HG03521 (cell line): ENCODE data around the gene KIF9.
"Not testable (repeated sequence)": the region's sequence is repeated elsewhere in the genome, so short reads cannot be mapped to it uniquely, and the experiment has no call there.

ENCODE experiments used
- ATAC-seq: cut with Tn5 transposase; IDR thresholded peaks from one replicate; pipeline ENCODE4 v1.9.1; 2021; ENCODE audit warnings: mild to moderate bottlenecking, moderate library complexity; ENCODE audit not compliant: unreplicated experiment

Gene KIF9

DNA sequence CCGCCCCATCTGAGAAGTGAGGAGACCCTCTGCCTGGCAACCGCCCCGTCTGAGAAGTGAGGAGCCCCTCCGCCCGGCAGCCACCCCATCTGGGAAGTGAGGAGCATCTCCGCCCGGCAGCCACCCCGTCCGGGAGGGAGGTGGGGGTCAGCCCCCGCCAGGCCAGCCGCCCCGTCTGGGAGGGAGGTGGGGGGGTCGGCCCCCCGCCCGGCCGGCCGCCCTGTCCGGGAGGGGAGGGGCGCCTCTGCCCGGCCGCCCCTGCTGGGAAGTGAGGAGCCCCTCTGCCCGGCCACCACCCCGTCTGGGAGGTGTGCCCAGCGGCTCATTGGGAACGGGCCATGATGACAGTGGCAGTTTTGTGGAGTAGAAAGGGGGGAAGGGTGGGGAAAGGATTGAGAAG, 26.3 kb downstream of the KIF9 start:
- ATAC-seq = not testable (repeated sequence)

DNA sequence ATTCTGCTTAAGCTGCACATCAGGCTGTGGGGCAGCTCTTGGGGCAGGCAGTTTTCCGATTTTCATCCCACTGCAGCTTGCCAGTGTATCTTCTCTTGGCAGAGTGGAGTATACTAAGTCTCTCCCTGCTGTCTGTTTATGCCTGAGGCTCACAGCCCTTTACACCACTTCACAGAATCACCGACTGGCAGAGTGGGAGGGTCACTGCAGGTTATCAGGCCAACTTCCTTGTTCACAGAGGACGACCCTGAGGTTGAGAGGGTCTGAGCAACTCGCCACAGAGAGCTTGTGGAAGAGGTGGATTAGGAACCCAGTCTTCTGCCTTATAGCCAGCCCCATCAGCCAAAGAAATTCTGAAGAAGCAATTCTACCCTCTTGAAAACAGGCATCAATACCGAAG, 30.9 kb downstream of the KIF9 start:
- no peak for ATAC-seq

GRCh38 chr3:47251085-47251484, 31.5 kb downstream of the KIF9 start:
- ATAC-seq = not testable (repeated sequence)

- ATAC-seq = no peak
Observed at GRCh38 chr3:47250309-47251060, 32.1 kb downstream of the KIF9 start.

GRCh38 chr3:47247131-47248064, 35.2 kb downstream of the KIF9 start:
- no peak for ATAC-seq

GRCh38 chr3:47245271-47245670, 37.3 kb downstream of the KIF9 start:
- no peak for ATAC-seq

DNA sequence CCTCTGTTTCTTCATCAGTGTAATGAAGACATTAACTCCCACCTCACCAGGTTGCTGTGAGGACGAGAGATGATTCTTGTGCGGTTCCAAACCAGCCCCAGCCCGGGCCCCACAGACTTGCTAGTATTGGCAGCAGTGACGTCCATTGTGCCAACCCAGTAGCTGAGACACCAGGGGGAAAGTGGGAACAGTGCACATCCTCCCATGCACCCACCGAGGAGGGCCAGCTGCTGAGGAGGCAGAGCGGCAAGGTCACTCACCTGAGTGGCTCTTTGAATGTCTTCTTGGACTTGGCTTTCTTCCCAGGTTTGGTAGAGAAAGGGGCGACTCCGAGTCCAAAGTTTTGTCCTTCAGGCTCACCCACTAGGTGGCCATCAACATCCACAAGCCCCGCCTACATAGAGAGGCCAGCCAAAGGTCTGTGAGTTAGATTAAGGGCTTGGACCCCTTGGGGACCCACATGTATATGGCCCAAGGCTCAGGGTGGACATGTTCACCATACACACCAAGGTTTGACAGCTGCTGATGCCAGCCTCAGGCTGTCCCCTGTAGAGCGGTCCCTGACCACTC, 38.0 kb downstream of the KIF9 start:
- ATAC-seq = no peak

DNA sequence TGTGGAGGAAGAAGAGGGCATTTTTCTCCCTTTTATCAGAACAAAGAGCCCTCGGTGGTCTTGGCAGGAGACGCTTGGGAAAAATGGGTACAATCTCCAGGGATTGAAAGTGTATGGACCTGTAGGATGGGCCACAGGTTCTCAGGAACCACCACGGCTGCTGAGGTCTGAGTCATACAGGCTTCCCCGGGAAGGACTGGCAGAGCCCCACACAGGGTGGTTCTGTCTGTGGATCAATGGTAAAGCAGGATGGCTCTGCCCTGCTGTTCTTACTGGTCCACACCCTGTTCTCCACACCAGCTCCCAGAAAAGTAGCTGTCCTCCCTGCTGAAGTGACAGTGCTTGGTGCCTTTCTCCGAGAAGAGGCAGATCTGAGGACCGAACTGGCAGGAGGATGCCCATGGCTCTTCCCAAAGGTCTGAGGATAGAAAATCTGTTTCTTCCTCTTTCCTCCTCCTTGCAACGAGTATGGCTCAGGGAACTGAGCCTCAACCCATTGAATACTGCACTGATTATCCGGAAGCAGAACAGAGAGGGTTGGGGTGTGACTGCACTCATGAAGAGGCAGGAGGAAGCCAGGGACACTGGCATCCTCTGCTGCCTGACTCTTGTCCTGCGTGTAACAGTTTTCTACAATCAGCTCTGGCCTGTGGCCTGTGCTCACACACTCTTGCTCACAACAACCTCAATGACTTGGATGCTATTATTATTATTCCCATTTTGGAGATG, 39.0 kb downstream of the KIF9 start:
- ATAC-seq = no peak

DNA sequence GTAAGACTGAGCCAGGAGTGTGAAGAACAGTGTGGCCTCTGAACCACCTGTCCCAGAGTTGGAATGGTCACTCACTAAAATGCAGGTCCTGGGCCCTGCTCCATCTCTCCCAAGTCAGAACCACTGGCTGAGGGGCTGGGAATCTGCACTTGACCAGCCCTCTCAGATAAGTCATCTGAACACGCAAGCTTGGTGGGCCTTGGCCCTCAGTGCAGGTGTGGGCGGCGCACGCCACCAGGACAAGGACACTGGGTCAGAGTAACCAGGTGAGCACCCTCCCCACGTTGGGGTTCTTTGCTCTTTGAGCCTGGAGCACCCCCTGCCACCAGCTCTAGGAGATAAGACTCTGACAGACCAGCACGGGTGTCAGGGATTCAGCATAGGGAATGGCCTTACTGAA, 42.7 kb downstream of the KIF9 start:
- no peak for ATAC-seq

DNA sequence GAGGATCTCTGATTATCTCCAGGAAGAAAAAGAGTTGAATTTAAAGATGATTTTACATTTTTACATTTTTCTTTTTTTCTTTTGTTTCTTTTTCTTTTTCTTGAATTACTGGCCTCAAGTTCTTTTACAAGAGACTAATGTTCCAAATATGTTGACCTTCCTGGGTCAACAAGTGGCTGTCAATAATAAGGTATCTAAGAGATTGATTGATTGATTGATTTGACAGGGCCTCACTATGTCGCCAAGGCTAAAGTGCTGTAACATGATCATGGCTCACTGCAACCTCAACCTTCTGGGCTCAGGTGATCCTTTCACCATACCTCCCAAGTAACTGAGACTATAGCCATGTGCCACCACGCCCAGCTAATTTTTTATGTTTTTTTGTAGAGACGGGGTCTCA, 44.6 kb downstream of the KIF9 start:
- ATAC-seq = no peak

GRCh38 chr3:47228088-47228487, 54.5 kb downstream of the KIF9 start:
- ATAC-seq = peak; percentile 37

GRCh38 chr3:47227678-47228077, 54.9 kb downstream of the KIF9 start:
- peak; percentile 53 for ATAC-seq

DNA sequence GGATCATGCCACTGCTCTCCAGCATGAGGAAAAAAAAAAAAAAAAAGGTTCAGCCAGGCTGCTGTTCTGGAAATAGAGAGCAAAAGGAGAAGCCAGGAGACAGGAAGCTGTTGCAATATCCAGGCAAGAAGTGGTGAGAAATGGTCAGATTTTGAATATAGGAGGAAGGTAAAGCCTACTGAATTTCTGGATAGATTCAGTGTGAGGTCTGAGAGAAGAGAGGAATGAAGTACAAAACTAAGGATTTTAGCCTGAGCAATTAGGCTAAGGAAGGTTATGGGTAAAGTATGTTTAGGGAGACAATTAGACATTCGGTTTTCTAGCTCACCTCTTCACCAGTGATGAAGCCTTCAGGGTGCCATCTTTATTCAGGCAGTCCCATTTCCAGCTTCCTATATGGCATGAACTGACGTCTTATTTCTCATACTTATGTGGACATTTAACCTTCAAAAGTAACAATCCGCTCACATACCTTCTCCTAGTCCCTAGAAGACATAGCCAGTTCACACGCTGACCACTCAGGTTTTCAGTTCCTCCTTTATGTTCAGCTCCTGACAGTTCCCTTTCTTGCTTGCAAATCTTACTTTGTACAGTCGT, 57.2 kb downstream of the KIF9 start:
- peak; percentile 49 for ATAC-seq

DNA sequence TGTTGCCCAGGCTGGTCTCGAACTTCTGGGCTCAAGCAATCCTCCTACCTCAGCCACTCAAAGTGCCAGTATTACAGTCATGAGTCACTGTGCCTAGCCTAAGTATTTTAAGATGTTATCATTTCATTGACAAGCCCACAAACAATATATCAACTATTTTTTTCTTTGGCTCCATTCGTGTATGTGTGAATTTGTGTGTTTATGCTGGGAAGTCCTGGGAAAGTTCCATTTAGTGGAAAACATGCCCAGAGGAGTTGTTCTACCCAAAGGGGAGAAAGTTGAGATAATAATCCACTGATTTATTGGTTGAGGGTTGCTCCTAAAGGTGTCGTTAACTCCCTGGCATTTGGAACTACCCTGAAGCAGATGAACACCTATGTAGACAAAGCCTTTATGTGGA, 58.8 kb downstream of the KIF9 start:
- no peak for ATAC-seq

GRCh38 chr3:47221798-47222197, 60.8 kb downstream of the KIF9 start:
- no peak for ATAC-seq

DNA sequence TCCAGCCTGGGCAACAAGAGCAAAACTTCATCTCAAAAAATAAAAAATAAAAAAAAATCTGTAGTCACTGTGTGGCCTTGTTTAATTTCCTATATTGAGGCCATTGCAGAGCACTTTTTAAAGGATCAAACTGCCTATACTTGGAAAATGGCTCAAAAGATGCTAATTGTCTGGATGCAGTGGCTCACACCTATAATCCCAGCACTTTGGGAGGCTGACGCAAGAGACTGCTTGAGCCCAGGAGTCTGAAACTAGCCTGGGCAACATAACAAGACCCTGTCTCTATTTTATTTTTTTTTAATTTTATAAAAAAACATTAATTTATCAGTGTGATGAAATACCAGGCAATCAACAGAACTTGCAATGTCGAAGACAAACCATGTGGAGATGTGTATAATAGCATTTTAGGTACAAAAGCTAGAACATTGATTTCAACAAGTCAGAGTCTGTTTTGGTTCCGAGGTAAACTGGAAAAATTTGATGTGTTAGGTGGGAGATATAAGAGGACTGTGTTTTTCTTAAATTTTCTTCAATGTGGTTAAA, 71.7 kb downstream of the KIF9 start:
- no peak for ATAC-seq

DNA sequence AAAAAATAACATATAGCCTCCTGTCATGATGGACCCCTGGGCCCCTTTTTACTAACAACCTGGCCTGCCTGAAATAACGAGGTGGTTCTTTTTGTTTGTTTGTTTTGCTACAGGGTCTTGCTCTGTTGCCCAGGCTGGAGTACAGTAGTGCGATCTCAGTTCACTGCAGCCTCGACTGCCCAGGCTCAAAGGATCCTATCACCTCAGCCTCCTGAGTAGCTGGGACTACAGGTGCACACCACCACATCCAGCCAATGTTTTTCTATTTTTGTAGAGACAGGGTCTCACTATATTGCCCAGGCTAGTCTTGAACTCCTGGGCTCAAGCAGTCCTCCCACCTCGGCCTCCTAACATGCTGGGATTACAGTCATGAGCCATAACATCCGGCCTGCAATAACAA, 76.6 kb downstream of the KIF9 start:
- not testable (repeated sequence) for ATAC-seq

GRCh38 chr3:47204875-47205274, 77.7 kb downstream of the KIF9 start:
- ATAC-seq = no peak

DNA sequence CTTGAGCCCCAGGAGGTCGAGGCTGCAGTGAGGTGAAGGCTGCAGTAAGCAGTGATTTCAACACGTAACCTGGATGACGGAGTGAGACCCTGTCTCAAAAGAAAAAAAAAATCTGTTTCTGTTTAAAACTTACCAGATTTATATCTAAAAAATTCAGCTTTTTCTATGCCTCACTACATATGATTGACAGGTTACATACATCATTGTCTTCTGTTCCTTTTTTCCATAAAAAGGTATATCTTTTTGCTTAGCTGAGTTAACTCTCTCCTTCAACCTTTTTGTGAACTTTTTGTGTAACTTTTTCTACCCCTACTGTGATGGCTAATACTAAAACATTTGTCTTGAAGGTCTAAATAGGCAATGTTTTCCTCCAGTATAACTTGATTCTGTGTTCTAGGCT, 80.1 kb downstream of the KIF9 start:
- no peak for ATAC-seq

GRCh38 chr3:47197287-47197686, 85.3 kb downstream of the KIF9 start:
- ATAC-seq = no peak
